GM23338 (cell line): ENCODE measurements around the gene TK1. TPM values are rescaled to one million over a fixed set of nuclear protein-coding genes. Genes with fewer than 3 reads are reported as not detected.

Experiments
- EZH2phosphoT487 ChIP-seq: fragments of 200-600 bp; sonication (generic); IDR thresholded peaks from one replicate; pipeline ENCODE4 v1.8.1; 2018; ENCODE audit warnings: antibody characterized with exemption; ENCODE audit not compliant: unreplicated experiment
- JUNB ChIP-seq: IDR thresholded peaks from one replicate; pipeline ENCODE4 v1.6.1; 2016; ENCODE audit warnings: antibody characterized with exemption; ENCODE audit not compliant: unreplicated experiment
- NANOG ChIP-seq: IDR thresholded peaks from 2 replicates; pipeline ENCODE4 v1.6.1; 2016; ENCODE audit warnings: antibody characterized with exemption, borderline replicate concordance
- POLR2AphosphoS5 ChIP-seq: IDR thresholded peaks from 2 replicates; pipeline ENCODE4 v1.6.1; 2016; ENCODE audit warnings: antibody characterized with exemption, low read depth
- STAT1 ChIP-seq: IDR thresholded peaks from one replicate; pipeline ENCODE4 v1.6.1; 2016; ENCODE audit warnings: antibody characterized with exemption; ENCODE audit not compliant: unreplicated experiment
- ZNF331 ChIP-seq: fragments of 250-450 bp; sonication (Bioruptor Pico); IDR thresholded peaks from 2 replicates; pipeline ENCODE4 v1.5.0; 2020; ENCODE audit warnings: low read depth, mild to moderate bottlenecking, moderate library complexity
- polyA plus RNA-seq: library from polyadenylated mRNA; unstranded; fragments of >200 nt; fragmentation: Nextera tagmentation; extraction: Ambion mirVana; gene quantifications from 2 replicates; pipeline ENCODE4 v1.2.1, GENCODE V29; 2016
- total RNA-seq: library from RNA; depleted of rRNA; stranded (reverse); fragments of >200 nt; shearing (Covaris generic); gene quantifications from 2 replicates; pipeline ENCODE4 v1.2.3, GENCODE V29; 2014
- TF ChIP-seq, protein P1 (sequence below): fragments of 250-450 bp; sonication (Bioruptor Pico); IDR thresholded peaks from 2 replicates; pipeline ENCODE4 v1.5.0; 2020; ENCODE audit warnings: mild to moderate bottlenecking, moderate library complexity
- TF ChIP-seq, protein P2 (sequence below), 2 experiments: fragments of 200-600 bp in 1 of 2; sonication (generic) in 1 of 2; conservative IDR thresholded peaks; 2 replicates each; pipeline versions ENCODE4 v1.5.1 to v1.6.1; 2016 to 2017; ENCODE audit warnings: antibody characterized with exemption in 2 of 2, low read depth in 2 of 2, mild to moderate bottlenecking in 2 of 2, moderate library complexity in 1 of 2
- TF ChIP-seq, protein P3 (sequence below): IDR thresholded peaks from 2 replicates; pipeline ENCODE4 v1.6.1; 2016; ENCODE audit warnings: antibody characterized with exemption

TK1 gene
- total and polyA plus RNA-seq, 2 experiments from 2014 or later: 74.5 to 84.4 TPM

DNA sequence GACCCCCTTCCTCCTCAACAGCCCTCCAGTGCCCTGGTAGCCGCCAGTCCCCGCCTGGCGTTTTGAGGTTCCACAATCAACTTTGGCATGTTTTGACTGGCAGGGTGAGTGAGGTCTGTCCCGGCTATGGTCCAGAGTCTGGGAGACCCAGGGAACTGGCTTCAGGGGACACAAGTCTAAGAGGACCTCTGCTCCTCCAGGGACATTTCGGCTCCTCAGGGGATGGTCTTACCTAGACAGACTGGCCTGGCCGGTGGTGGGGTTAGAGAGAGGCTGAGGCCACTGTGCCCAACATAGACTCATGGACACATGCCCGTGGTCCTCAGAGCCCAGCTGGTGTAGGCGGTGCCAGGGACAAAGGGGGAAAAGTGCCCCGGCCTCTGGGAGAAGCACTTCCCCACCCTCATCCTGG lies 54.1 kb downstream of the TK1 start (continued):
- TF ChIP-seq, protein P1, sequence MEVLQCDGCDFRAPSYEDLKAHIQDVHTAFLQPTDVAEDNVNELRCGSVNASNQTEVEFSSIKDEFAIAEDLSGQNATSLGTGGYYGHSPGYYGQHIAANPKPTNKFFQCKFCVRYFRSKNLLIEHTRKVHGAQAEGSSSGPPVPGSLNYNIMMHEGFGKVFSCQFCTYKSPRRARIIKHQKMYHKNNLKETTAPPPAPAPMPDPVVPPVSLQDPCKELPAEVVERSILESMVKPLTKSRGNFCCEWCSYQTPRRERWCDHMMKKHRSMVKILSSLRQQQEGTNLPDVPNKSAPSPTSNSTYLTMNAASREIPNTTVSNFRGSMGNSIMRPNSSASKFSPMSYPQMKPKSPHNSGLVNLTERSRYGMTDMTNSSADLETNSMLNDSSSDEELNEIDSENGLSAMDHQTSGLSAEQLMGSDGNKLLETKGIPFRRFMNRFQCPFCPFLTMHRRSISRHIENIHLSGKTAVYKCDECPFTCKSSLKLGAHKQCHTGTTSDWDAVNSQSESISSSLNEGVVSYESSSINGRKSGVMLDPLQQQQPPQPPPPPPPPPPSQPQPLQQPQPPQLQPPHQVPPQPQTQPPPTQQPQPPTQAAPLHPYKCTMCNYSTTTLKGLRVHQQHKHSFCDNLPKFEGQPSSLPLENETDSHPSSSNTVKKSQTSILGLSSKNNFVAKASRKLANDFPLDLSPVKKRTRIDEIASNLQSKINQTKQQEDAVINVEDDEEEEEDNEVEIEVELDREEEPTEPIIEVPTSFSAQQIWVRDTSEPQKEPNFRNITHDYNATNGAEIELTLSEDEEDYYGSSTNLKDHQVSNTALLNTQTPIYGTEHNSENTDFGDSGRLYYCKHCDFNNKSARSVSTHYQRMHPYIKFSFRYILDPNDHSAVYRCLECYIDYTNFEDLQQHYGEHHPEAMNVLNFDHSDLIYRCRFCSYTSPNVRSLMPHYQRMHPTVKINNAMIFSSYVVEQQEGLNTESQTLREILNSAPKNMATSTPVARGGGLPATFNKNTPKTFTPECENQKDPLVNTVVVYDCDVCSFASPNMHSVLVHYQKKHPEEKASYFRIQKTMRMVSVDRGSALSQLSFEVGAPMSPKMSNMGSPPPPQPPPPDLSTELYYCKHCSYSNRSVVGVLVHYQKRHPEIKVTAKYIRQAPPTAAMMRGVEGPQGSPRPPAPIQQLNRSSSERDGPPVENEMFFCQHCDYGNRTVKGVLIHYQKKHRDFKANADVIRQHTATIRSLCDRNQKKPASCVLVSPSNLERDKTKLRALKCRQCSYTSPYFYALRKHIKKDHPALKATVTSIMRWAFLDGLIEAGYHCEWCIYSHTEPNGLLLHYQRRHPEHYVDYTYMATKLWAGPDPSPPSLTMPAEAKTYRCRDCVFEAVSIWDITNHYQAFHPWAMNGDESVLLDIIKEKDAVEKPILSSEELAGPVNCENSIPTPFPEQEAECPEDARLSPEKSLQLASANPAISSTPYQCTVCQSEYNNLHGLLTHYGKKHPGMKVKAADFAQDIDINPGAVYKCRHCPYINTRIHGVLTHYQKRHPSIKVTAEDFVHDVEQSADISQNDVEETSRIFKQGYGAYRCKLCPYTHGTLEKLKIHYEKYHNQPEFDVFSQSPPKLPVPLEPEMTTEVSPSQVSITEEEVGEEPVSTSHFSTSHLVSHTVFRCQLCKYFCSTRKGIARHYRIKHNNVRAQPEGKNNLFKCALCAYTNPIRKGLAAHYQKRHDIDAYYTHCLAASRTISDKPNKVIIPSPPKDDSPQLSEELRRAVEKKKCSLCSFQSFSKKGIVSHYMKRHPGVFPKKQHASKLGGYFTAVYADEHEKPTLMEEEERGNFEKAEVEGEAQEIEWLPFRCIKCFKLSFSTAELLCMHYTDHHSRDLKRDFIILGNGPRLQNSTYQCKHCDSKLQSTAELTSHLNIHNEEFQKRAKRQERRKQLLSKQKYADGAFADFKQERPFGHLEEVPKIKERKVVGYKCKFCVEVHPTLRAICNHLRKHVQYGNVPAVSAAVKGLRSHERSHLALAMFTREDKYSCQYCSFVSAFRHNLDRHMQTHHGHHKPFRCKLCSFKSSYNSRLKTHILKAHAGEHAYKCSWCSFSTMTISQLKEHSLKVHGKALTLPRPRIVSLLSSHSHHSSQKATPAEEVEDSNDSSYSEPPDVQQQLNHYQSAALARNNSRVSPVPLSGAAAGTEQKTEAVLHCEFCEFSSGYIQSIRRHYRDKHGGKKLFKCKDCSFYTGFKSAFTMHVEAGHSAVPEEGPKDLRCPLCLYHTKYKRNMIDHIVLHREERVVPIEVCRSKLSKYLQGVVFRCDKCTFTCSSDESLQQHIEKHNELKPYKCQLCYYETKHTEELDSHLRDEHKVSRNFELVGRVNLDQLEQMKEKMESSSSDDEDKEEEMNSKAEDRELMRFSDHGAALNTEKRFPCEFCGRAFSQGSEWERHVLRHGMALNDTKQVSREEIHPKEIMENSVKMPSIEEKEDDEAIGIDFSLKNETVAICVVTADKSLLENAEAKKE (CRISPR knock-in tag): no peak
- no peak for TF ChIP-seq JUNB
- TF ChIP-seq STAT1: no peak
- TF ChIP-seq, protein P2, sequence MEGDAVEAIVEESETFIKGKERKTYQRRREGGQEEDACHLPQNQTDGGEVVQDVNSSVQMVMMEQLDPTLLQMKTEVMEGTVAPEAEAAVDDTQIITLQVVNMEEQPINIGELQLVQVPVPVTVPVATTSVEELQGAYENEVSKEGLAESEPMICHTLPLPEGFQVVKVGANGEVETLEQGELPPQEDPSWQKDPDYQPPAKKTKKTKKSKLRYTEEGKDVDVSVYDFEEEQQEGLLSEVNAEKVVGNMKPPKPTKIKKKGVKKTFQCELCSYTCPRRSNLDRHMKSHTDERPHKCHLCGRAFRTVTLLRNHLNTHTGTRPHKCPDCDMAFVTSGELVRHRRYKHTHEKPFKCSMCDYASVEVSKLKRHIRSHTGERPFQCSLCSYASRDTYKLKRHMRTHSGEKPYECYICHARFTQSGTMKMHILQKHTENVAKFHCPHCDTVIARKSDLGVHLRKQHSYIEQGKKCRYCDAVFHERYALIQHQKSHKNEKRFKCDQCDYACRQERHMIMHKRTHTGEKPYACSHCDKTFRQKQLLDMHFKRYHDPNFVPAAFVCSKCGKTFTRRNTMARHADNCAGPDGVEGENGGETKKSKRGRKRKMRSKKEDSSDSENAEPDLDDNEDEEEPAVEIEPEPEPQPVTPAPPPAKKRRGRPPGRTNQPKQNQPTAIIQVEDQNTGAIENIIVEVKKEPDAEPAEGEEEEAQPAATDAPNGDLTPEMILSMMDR (conservative IDR thresholded peaks at IDR 0.05; ENCODE audit: low read depth in 2 of 2): no peak
- TF ChIP-seq POLR2AphosphoS5: no peak
- TF ChIP-seq EZH2phosphoT487: no peak
- no peak for TF ChIP-seq NANOG
- no peak for TF ChIP-seq ZNF331
- TF ChIP-seq, protein P3, sequence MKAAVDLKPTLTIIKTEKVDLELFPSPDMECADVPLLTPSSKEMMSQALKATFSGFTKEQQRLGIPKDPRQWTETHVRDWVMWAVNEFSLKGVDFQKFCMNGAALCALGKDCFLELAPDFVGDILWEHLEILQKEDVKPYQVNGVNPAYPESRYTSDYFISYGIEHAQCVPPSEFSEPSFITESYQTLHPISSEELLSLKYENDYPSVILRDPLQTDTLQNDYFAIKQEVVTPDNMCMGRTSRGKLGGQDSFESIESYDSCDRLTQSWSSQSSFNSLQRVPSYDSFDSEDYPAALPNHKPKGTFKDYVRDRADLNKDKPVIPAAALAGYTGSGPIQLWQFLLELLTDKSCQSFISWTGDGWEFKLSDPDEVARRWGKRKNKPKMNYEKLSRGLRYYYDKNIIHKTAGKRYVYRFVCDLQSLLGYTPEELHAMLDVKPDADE: no peak
